ENCODE results near the gene RPS8. TPM values are rescaled to one million over a fixed set of nuclear protein-coding genes. Genes with fewer than 3 reads are reported as not detected.

The RPS8 gene
- total RNA-seq, 1 donor from 2014 or later = 3,387 TPM

DNA sequence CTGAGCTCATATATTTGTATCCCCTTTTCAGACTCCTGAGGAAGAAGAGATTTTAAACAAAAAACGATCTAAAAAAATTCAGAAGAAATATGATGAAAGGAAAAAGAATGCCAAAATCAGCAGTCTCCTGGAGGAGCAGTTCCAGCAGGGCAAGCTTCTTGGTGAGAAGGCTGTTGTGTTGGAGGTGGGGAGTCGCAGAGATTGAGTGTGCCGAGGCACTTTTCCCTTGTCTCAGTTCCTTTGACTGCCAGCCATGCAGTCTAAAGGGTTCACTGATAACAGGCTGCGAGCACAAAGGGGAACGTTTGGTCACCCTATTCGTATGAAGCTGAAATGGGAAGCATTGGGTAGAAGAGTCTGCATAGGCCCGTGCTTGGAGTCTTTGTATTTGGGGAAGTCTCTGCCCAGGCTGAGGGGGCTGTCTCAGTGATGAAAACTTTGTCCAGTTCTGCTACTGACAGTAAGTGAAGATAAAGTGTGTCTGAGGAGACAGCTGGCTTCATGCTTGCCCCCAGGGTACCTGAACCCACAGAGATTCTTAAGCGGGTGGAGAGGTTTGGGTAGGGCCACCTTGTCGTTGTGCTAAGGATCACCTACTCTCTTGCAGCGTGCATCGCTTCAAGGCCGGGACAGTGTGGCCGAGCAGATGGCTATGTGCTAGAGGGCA is 2.8 kb downstream of the RPS8 start:
- DNase-seq (ENCODE audit: low read depth) (no peak), FAIRE-seq (no peak)
- TF ChIP-seq, protein P1, sequence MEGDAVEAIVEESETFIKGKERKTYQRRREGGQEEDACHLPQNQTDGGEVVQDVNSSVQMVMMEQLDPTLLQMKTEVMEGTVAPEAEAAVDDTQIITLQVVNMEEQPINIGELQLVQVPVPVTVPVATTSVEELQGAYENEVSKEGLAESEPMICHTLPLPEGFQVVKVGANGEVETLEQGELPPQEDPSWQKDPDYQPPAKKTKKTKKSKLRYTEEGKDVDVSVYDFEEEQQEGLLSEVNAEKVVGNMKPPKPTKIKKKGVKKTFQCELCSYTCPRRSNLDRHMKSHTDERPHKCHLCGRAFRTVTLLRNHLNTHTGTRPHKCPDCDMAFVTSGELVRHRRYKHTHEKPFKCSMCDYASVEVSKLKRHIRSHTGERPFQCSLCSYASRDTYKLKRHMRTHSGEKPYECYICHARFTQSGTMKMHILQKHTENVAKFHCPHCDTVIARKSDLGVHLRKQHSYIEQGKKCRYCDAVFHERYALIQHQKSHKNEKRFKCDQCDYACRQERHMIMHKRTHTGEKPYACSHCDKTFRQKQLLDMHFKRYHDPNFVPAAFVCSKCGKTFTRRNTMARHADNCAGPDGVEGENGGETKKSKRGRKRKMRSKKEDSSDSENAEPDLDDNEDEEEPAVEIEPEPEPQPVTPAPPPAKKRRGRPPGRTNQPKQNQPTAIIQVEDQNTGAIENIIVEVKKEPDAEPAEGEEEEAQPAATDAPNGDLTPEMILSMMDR (IDR thresholded peaks at IDR 0.05; ENCODE audit: insufficient read depth, low read length, severe bottlenecking) = no peak
- Histone ChIP-seq H3K36me3 (ENCODE audit: control insufficient read depth, insufficient read depth, low read length) (peaks cover 28% of the 10 kb centered on the region), H3K4me3 (ENCODE audit: low read depth, low read length) (no peak overlapping the region), H3K27me3 (ENCODE audit: control insufficient read depth, insufficient read depth, low read length) (no peaks in the 10 kb centered on the region)

DNA sequence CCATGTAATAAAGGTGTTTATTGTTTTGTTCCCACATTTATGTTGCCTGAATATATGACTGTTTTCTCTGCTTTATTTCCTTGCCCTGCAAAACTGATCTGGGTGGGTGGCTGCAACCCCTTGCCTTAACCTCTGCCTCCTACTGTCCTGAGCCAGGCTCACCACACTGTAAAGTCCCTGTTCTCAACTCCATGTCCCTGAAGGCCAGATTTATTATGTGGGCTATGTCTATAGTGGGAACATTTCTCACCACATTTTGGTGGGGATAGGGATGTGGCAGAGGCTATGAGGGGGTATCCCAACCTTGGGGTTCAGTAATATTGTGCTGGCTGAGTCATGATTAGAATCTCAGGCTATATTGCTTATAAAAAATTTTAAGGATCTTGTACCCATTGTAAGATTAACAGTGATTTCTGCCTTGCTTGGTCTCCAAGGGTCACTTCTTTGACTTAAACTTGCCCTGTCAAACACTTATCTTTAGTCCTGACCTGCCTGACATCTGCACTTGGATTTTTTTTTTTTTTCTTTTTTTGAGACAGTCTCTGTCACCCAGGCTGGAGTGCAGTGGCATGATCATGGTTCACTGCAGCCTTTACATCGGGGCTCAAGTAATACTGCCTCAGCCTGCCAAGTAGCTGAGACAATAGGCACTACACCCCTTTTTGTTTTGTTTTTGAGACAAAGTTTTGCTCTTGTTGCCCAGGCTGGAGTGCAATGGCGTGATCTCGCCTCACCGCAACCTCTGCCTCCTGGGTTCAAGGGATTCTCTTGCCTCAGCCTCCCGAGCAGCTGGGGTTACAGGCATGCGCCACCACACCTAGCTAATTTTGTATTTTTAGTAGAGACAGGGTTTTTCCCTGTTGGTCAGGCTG is 3.6 kb downstream of the RPS8 start:
- Histone ChIP-seq H3K27me3 (ENCODE audit: control insufficient read depth, insufficient read depth, low read length) (no peaks in the 10 kb centered on the region), H3K4me3 (ENCODE audit: low read depth, low read length) (no peak overlapping the region), H3K36me3 (ENCODE audit: control insufficient read depth, insufficient read depth, low read length) (peaks cover 28% of the 10 kb centered on the region)
- FAIRE-seq (no peak), DNase-seq (ENCODE audit: low read depth) (no peak)
- TF ChIP-seq, protein P1 (IDR thresholded peaks at IDR 0.05; ENCODE audit: insufficient read depth, low read length, severe bottlenecking) = no peak

DNA sequence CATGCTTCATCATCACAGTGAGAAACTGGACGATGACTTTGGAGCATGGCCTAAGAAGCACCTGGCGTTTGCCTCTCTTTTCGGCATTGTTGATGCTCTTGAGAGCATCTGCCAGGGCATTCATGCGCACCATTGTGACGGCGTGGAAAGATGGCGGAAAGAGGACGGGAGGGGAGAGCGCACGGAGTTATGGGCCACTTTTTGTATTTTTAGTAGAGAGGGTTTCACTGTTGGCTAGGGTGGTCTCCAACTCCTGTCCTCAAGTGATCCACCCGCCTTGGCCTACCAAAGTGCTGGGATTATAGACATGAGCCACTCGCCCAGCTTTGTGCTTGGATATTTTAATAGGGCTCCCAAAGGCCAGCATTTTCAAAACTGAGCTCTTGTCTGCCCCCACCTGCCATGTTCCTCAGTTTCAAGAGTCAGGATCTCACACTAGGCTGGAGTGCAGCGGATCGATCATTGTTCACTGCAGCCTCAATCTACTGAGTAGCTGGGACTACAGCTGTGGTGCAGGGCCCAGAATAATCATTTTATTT is 5.3 kb downstream of the RPS8 start:
- TF ChIP-seq, protein P1 (IDR thresholded peaks at IDR 0.05; ENCODE audit: insufficient read depth, low read length, severe bottlenecking) = no peak
- no peaks in the 10 kb centered on the region for H3K27me3 ChIP-seq (ENCODE audit: control insufficient read depth, insufficient read depth, low read length)
- peaks cover 28% of the 10 kb centered on the region for H3K36me3 ChIP-seq (ENCODE audit: control insufficient read depth, insufficient read depth, low read length)
- no peak for FAIRE-seq
- H3K4me3 ChIP-seq (ENCODE audit: low read depth, low read length) = no peak overlapping the region
- DNase-seq (ENCODE audit: low read depth) = no peak

DNA sequence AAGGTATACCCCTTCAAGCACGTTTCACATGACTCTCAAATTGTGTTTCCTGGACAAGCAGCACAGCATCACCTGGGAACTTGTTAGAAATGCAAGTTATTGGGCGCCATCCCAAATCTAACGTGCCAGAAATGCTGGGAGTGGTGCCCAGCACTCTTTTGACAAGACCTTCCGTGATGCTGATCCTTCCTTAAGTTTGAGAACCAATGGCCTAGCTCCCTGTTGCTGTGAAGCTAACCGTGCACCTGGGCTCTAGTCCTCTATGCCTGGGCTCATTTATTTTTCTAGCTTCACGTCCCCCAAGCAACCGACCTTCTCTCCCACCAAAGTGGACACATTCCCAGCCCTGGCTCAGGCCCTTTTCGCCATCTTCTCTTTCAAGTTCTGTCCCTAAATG is 8.4 kb downstream of the RPS8 start:
- Histone ChIP-seq H3K27me3 (ENCODE audit: control insufficient read depth, insufficient read depth, low read length) (no peaks in the 10 kb centered on the region), H3K4me3 (ENCODE audit: low read depth, low read length) (peak overlapping the region; percentile 31), H3K36me3 (ENCODE audit: control insufficient read depth, insufficient read depth, low read length) (peaks cover 4% of the 10 kb centered on the region)
- FAIRE-seq (no peak), DNase-seq (ENCODE audit: low read depth) (no peak)
- TF ChIP-seq, protein P1 (IDR thresholded peaks at IDR 0.05; ENCODE audit: insufficient read depth, low read length, severe bottlenecking) = no peak

DNA sequence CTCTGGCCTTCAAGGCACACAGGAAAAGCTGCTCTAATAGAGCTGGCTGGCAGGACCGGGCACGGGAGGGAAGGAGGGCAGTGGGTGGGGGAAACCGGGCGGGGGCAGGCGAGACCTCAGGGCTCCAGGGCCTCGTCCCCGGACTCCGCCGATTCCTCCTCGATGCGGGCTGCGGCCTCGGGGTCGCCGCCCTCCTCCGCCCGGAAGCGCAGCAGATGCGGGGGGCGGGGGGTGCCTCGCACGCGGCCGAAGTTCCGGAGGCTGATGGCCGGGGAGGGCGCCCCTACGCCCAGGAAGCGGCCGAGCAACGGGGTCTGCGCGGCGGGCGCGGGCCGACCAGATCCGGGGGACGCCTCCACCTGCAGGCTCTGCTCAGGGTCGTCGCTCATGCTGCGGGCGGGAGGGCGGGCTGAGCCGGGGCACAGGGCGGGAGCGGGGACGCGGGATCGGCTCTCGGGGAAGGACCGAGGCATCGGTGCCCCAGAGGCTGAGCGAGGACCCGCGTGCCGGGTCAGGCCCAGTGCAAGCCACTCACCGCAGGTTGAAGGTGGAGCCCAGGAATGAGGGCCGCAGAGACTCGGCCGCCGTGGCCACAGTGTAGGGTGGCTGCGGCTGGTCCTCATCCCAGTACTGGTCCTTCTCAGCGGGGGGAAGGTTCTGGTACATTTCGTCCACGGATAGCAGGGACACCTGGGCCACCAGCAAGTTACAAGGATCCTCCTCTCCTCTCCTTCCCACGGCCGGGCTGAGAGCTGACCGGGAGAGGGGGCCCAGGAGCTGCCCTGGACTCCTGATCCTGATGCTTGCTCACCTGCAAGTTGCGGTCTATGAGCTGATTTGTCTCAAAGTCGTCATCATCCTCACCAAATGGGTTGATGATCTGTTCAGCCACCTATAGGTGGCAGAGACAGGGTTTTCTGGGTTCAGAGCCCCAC is 9.0 kb downstream of the RPS8 start:
- Histone ChIP-seq H3K4me3 (ENCODE audit: low read depth, low read length) (peak overlapping the region; percentile 31), H3K27me3 (ENCODE audit: control insufficient read depth, insufficient read depth, low read length) (no peaks in the 10 kb centered on the region), H3K36me3 (ENCODE audit: control insufficient read depth, insufficient read depth, low read length) (peaks cover 3% of the 10 kb centered on the region)
- DNase-seq (ENCODE audit: low read depth) (no peak), FAIRE-seq (no peak)
- TF ChIP-seq, protein P1 (IDR thresholded peaks at IDR 0.05; ENCODE audit: insufficient read depth, low read length, severe bottlenecking) = peak; percentile 11

All from bronchial epithelial cell (primary cell).